ENCODE measurements around the gene CD302. TPM values are rescaled to one million over a fixed set of nuclear protein-coding genes. Genes with fewer than 3 reads are reported as not detected.

The CD302 gene
- polyA plus RNA-seq, 3 donors, result 10.5 to 11.2 (median 10.9) TPM

Other genes starting within 250 kb of the CD302 start
- gene BAZ2B, start 181.7 kb downstream of the CD302 start, polyA plus RNA-seq (ENCODE audit: insufficient read length in 3 of 3), result 10 to 100 TPM; 71.4 to 83.8 (median 77.0) TPM
- 100 to 1,000 TPM; 133 to 148 (median 143) TPM for gene MARCHF7, start 85.7 kb downstream of the CD302 start, polyA plus RNA-seq (ENCODE audit: insufficient read length in 3 of 3)
- 1 to 10 TPM; 3.6 to 6.6 (median 3.7) TPM for gene LY75, start 106.5 kb upstream of the CD302 start, polyA plus RNA-seq (ENCODE audit: insufficient read length in 3 of 3)